Pancreas (tissue), 10 donors: ENCODE data around the gene PPIF. TPM values are rescaled to one million over a fixed set of nuclear protein-coding genes. Genes with fewer than 3 reads are reported as not detected.

Source experiments
- ATAC-seq, 4 donors: fragments of 200-7000 bp; cut with Tn5 transposase; one replicate each; pipeline versions ENCODE4 v1.8.0 to v1.9.1; 2020; ENCODE audit warnings: mild to moderate bottlenecking in 4 of 4, moderate library complexity in 4 of 4
- DNase-seq, 6 donors: peaks; one replicate each; pipeline ENCODE4 v3.0.0-alpha.2; 2020
- FAIRE-seq: peaks from 2 replicates; lab custom pipeline; 2012; peaks lifted over from hg19 to GRCh38; lab: Jason Lieb, UNC
- H3K27ac ChIP-seq, 4 donors: fragments of 200-600 bp; sonication (generic); 1 replicate in 3 of 4; 2 replicates in 1 of 4; pipeline versions ENCODE4 v1.5.0 to v1.8.0; 2020
- H3K27me3 ChIP-seq, 4 donors: fragments of 200-600 bp; one replicate each; pipeline ENCODE4 v1.8.0; 2021
- H3K36me3 ChIP-seq, 3 donors: fragments of 200-600 bp; sonication (generic) in 1 of 3; one replicate each; pipeline versions ENCODE4 v1.5.0 to v1.8.0; 2020 to 2021
- H3K4me1 ChIP-seq, 3 donors: fragments of 200-600 bp; one replicate each; pipeline ENCODE4 v1.8.0; 2021
- H3K4me3 ChIP-seq, 4 donors: fragments of 200-600 bp; sonication (generic) in 2 of 4; one replicate each; pipeline versions ENCODE4 v1.5.0 to v1.8.0; 2020 to 2021
- H3K9me3 ChIP-seq, 4 donors: fragments of 200-600 bp; one replicate each; pipeline ENCODE4 v1.8.0; 2021
- WGBS, 2 donors: extraction: QIAGEN DNeasy Blood & Tissue Kit; methylation state at CpG; one replicate each; pipeline ENCODE4 v1.1.7; 2013; 5-methylcytosine and 5-hydroxymethylcytosine counted together
- intact Hi-C, 3 donors: fragments of 100-400 bp; cut with DNase I; formaldehyde crosslinking; loops; one replicate each; pipeline versions ENCODE4 v1.11.1 to v1.14.2; 2022
- polyA plus RNA-seq, 2 donors: library from polyadenylated mRNA; stranded (reverse); fragments of 200-250 nt; gene quantifications; one replicate each; pipeline ENCODE4 v1.2.3, GENCODE V29; 2013
- total RNA-seq, 6 donors: library from RNA; stranded (reverse); fragmentation: NEBNext Ultra II Directional in 4 of 6; extraction: Animal tissue kit (Norgen Biotek cat#: 25700) in 4 of 6; gene quantifications; one replicate each; pipeline versions ENCODE4 v1.2.1 to v1.2.4, GENCODE V29; 2021 to 2023
- TF ChIP-seq, protein P1 (sequence below), 4 donors: fragments of 200-600 bp; sonication (generic) in 3 of 4; IDR thresholded peaks; one replicate each; pipeline versions ENCODE4 v1.5.0 to v1.8.0; 2021; ENCODE audit warnings: antibody characterized with exemption in 4 of 4
- donor health status: healthy with polysubstance abuse.
- donor health status: DM: no; HTN: no; CAD: no; lungs with moderate emphysema.
- donor health status: DM: no; HTN: no; CAD: no.
- donor health status: control.
- donor health status: control.
- donor health status: Bipolar disorder and iron deficiency.
- donor health status: DM: yes; HTN: yes; CAD: no.
- donor health status: DM: no; HTN: no; CAD: no.
- donor health status: DM: no; HTN: no; CAD: no.
- donor health status: DM: yes; HTN: yes; CAD: no.

Gene PPIF
- total and polyA plus RNA-seq, 8 donors = 21.2 to 61.8 (median 42.0) TPM

DNA sequence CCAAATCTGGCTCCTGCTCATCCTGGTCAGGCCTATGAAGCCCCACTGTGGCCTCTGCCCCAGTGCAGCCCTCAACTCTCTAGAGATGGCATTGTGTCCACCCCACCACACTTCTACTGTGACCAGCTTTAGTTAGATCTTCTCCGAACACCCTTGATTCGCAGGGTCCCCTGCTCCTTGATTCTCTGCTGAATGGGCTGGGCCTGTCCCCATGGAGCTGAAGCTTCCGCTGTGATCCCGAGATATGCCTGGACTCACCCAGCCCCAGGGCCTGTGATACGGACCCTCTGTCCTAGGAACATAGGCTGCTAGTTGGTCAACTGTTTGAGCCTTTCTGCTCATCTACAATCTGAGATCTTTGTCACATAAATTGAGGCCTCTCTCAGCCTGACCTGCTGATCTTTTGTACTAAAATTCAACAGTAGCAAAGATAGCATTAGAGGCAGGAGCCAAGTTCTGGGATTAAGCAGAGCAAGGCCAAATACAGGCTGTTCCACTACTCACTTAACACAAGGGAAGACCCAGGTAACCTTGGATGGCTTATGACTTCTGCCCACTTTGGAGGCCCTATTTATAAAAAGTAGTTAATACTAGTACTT is 6.5 kb upstream of the PPIF start:
- WGBS, 2 donors = 87 to 92% methylated on average over 5 of the region's 5 CpGs
- H3K27ac ChIP-seq = no peak overlapping the region
- H3K27me3 ChIP-seq = no peaks in the 10 kb centered on the region
- peak in 1 of 6 donors; percentile 15 for DNase-seq
- no peak overlapping the region for H3K4me3 ChIP-seq
- ATAC-seq = no peak
- intact Hi-C loops = no loop called here
- TF ChIP-seq, protein P1, sequence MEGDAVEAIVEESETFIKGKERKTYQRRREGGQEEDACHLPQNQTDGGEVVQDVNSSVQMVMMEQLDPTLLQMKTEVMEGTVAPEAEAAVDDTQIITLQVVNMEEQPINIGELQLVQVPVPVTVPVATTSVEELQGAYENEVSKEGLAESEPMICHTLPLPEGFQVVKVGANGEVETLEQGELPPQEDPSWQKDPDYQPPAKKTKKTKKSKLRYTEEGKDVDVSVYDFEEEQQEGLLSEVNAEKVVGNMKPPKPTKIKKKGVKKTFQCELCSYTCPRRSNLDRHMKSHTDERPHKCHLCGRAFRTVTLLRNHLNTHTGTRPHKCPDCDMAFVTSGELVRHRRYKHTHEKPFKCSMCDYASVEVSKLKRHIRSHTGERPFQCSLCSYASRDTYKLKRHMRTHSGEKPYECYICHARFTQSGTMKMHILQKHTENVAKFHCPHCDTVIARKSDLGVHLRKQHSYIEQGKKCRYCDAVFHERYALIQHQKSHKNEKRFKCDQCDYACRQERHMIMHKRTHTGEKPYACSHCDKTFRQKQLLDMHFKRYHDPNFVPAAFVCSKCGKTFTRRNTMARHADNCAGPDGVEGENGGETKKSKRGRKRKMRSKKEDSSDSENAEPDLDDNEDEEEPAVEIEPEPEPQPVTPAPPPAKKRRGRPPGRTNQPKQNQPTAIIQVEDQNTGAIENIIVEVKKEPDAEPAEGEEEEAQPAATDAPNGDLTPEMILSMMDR (IDR thresholded peaks at IDR 0.05) = no peak
- H3K36me3 ChIP-seq = no peaks in the 10 kb centered on the region
- H3K4me1 ChIP-seq = peaks cover 23 to 26% (median 25%) of the 10 kb centered on the region in 3 donors
- H3K9me3 ChIP-seq = no peaks in the 10 kb centered on the region
- no peak for FAIRE-seq

DNA sequence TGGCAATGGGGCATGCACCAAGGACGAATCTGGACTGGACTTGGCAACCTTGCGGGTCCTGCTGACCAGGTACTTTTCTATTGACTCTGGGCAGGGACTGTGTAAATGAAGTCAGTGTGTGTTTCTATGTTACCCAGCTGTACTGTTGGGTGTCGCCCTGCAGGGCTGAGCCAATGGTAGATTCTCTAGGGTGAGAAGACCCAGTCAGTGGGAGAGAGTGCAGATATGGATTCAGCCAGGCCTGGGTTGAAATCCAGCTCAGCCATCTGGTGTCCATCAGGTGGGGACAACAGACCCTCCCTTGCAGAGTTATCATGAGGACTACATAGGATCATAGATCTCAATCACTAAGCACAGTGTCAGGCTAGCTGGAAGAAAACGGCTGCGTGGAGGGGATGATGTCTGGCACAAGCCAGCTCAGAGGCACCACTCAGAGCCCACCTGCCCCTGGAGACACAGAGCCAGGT is 4.9 kb upstream of the PPIF start:
- peak in 2 of 6 donors; percentile 41 to 62 for DNase-seq
- Histone ChIP-seq H3K4me3 (no peak overlapping the region), H3K27ac (peak overlapping the region in 1 of 4 donors; percentile 47), H3K36me3 (no peaks in the 10 kb centered on the region), H3K27me3 (no peaks in the 10 kb centered on the region), H3K4me1 (peaks cover 30 to 33% (median 32%) of the 10 kb centered on the region in 3 donors), H3K9me3 (no peaks in the 10 kb centered on the region)
- peak; percentile 23 to 59 (median 50) for ATAC-seq
- TF ChIP-seq, protein P1 (IDR thresholded peaks at IDR 0.05) = no peak
- WGBS, 2 donors = 50 to 52% methylated on average over 5 of the region's 5 CpGs
- intact Hi-C loops = no loop called here
- FAIRE-seq = no peak

DNA sequence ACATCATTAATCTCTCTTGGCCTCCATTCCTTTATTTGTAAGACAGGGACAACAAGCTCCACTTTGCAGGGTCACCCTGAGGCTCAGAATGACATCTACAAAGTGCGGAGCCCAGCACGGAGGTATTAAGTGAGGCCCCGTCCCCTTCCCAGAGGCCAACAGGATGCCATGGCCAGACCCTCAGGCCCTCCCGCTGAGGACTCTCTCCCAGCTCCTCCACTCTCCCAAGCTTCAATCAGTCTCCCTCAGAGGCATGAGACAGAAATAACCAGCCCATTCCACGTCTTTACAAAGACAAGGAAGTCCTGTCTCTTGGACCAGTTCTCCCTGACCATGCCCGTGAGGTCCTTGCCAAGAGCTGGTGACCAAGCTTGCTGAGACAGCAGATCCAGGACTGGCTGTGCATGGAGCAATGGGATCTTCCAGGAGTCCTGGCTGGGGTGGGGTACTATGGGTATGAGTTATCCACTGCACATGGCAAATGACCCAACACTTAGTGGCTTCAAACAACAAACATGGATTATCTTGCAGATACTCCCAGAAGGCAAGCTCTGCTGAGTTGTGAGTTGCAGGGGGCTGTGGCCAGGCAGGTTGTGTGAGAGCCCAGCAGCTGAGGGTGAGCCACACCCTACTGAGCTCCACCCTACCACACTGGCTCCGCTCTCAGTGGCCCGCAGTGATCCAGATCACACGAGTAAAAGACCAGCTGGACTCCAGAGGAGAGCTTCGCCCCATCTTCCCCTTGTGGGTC is 4.3 kb upstream of the PPIF start:
- WGBS, 2 donors = 47 to 53% methylated on average over 10 of the region's 10 CpGs
- Histone ChIP-seq H3K27me3 (no peaks in the 10 kb centered on the region), H3K27ac (peak overlapping the region in 1 of 4 donors; percentile 47), H3K4me1 (peaks cover 30 to 33% (median 32%) of the 10 kb centered on the region in 3 donors), H3K9me3 (no peaks in the 10 kb centered on the region), H3K36me3 (no peaks in the 10 kb centered on the region), H3K4me3 (no peak overlapping the region)
- TF ChIP-seq, protein P1 (IDR thresholded peaks at IDR 0.05) = no peak
- intact Hi-C loops = no loop called here
- DNase-seq = peak in 3 of 6 donors; percentile 41 to 63 (median 54)
- FAIRE-seq = no peak
- ATAC-seq = peak in 2 of 4 donors; percentile 5 to 7

DNA sequence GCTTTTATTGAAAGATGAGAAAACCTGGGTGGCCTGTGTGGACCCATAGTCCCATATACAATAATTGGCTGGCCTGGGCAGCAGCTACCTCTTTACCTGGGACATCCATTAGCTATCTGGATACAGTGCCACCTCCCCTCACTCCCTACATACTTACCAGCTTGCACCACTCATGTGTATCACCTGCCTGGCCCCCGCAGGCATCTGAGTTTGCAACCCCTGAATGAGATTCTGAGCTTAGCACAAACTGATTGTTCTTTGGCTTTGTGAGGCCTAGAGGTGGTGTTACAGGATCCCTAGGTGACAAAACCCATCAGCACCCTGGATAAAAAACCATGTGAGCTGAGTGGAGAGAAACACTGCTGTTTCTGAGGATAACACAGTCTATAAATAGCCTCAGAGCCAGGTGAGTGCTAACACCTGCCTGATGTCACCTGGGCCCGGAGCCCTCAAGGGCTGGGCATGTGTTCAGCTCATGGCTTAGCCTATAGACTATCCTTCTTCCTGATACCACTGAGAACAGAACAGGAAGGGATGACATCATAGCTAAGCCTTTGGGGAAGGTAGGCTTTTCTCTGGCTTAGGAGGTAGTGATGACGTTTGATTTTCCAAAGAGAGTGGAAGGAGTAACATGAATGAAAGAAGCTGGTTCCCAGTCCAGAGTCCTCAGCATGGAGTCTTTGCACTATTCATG is 2.6 kb upstream of the PPIF start:
- FAIRE-seq = no peak
- H3K36me3 ChIP-seq = peaks cover 0 to 2% (median 0%) of the 10 kb centered on the region in 3 donors
- peak in 5 of 6 donors; percentile 80 to 90 (median 85) for DNase-seq
- intact Hi-C loops = no loop called here
- TF ChIP-seq, protein P1 (IDR thresholded peaks at IDR 0.05) = no peak
- peaks cover 33 to 44% (median 39%) of the 10 kb centered on the region in 3 donors for H3K4me1 ChIP-seq
- H3K27me3 ChIP-seq = no peaks in the 10 kb centered on the region
- peak; percentile 57 to 61 (median 60) for ATAC-seq
- WGBS, 2 donors = 33 to 38% methylated on average over 3 of the region's 3 CpGs
- no peak overlapping the region for H3K4me3 ChIP-seq
- no peaks in the 10 kb centered on the region for H3K9me3 ChIP-seq
- peak overlapping the region; percentile 15 to 70 (median 58) for H3K27ac ChIP-seq
